Uterus (tissue), 2 donors: ENCODE results near the gene MAD1L1.

Source experiments
- POLR2A ChIP-seq, 2 donors: fragments of 450-650 bp; IDR thresholded peaks; one replicate each; pipeline ENCODE4 v1.6.1; 2016; ENCODE audit warnings: antibody characterized with exemption in 2 of 2, mild to moderate bottlenecking in 1 of 2, moderate library complexity in 1 of 2
- TF ChIP-seq, protein P1 (sequence below), 4 experiments: fragments of 200-600 bp in 2 of 4; fragments of 450-650 bp in 2 of 4; sonication (generic) in 2 of 4; IDR thresholded peaks; one replicate each; pipeline ENCODE4 v1.5.1; 2016 to 2019; ENCODE audit warnings: antibody characterized with exemption in 4 of 4, mild to moderate bottlenecking in 2 of 4, moderate library complexity in 1 of 4

DNA sequence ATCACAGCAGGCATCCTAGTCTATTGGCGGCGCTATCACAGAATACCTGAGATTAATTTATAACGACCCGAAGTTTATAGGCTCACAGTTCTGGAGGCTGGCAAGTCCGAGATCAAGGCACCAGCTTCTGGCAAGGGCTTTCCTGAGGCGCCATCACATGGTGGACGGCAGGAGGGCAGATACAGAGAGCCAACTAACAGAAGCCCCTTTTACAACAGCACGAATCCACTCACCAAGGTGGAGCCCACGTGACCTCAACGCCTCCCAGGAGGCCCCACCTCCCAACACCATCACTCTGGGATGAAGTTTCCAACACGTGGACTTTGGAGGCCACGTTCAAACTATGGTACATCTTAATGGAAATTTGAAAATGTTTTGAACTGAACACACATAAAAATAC lies 307.4 kb downstream of the MAD1L1 start:
- TF ChIP-seq, protein P1, sequence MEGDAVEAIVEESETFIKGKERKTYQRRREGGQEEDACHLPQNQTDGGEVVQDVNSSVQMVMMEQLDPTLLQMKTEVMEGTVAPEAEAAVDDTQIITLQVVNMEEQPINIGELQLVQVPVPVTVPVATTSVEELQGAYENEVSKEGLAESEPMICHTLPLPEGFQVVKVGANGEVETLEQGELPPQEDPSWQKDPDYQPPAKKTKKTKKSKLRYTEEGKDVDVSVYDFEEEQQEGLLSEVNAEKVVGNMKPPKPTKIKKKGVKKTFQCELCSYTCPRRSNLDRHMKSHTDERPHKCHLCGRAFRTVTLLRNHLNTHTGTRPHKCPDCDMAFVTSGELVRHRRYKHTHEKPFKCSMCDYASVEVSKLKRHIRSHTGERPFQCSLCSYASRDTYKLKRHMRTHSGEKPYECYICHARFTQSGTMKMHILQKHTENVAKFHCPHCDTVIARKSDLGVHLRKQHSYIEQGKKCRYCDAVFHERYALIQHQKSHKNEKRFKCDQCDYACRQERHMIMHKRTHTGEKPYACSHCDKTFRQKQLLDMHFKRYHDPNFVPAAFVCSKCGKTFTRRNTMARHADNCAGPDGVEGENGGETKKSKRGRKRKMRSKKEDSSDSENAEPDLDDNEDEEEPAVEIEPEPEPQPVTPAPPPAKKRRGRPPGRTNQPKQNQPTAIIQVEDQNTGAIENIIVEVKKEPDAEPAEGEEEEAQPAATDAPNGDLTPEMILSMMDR (IDR thresholded peaks at IDR 0.05) = no peak
- no peak for TF ChIP-seq POLR2A (IDR thresholded peaks at IDR 0.05)
